OCI-LY1 (cell line): Measurements from ENCODE around the gene MED27.

ENCODE experiments used
- EZH2 ChIP-seq: fragments of 200-600 bp; sonication (generic), shearing (Covaris generic); IDR thresholded peaks from 2 replicates; pipeline ENCODE4 v1.8.0; 2017; ENCODE audit warnings: borderline replicate concordance, mixed run types, mild to moderate bottlenecking, antibody characterized with exemption, low read length, moderate library complexity, mixed read lengths
- TF ChIP-seq, protein P1 (sequence below): fragments of 200-600 bp; sonication (generic), shearing (Covaris generic); IDR thresholded peaks from 2 replicates; pipeline ENCODE4 v1.5.1; 2017; ENCODE audit warnings: mild to moderate bottlenecking, antibody characterized with exemption, low read length, moderate library complexity, mixed read lengths

DNA sequence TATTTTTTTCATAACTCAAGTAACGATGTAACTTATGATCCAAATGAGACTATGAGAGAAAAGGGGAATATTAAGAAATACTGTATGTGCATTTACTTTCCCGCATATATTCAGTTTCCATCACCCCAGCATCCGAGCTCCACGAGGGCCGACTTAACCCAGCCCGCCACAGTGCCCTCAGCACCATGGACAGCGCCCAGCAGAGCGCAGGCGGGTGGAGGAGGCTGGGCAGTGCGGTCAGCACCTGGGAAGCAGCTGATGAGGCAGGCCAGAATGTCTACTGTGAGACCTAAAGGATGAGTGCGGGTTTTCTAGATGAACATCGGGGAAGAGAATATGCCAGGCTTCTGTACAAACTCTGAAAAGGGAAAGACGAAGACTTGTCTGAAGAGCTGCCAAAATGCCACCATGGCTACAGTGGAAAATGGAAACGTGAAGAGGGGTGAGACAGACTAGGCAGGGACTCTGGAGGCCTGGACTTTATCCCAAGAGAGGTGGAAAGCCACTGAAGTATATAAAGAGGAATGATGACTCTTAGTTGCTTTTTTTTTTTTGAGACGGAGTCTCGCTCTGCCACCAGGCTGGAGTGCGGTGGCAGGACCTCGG is 34.5 kb upstream of the MED27 start:
- TF ChIP-seq, protein P1, sequence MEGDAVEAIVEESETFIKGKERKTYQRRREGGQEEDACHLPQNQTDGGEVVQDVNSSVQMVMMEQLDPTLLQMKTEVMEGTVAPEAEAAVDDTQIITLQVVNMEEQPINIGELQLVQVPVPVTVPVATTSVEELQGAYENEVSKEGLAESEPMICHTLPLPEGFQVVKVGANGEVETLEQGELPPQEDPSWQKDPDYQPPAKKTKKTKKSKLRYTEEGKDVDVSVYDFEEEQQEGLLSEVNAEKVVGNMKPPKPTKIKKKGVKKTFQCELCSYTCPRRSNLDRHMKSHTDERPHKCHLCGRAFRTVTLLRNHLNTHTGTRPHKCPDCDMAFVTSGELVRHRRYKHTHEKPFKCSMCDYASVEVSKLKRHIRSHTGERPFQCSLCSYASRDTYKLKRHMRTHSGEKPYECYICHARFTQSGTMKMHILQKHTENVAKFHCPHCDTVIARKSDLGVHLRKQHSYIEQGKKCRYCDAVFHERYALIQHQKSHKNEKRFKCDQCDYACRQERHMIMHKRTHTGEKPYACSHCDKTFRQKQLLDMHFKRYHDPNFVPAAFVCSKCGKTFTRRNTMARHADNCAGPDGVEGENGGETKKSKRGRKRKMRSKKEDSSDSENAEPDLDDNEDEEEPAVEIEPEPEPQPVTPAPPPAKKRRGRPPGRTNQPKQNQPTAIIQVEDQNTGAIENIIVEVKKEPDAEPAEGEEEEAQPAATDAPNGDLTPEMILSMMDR: no peak
- no peak for TF ChIP-seq EZH2
